Bronchial epithelial cell (primary cell): ENCODE results near the gene PTK6. TPM values are rescaled to one million over a fixed set of nuclear protein-coding genes. Genes with fewer than 3 reads are reported as not detected.

ENCODE experiments used
- DNase-seq: peaks from one replicate; pipeline ENCODE4 v3.0.0-alpha.2; 2010; ENCODE audit warnings: low read depth
- FAIRE-seq: peaks from 2 replicates; lab custom pipeline; 2011; peaks lifted over from hg19 to GRCh38; lab: Jason Lieb, UNC
- H3K27me3 ChIP-seq: 2 replicates; pipeline ENCODE4 v1.5.1; 2011; ENCODE audit warnings: low read length; ENCODE audit not compliant: control insufficient read depth, insufficient read depth
- H3K36me3 ChIP-seq: 2 replicates; pipeline ENCODE4 v1.5.1; 2011; ENCODE audit warnings: low read length; ENCODE audit not compliant: control insufficient read depth, insufficient read depth
- H3K4me3 ChIP-seq: 2 replicates; pipeline ENCODE4 v1.5.1; 2011; ENCODE audit warnings: mild to moderate bottlenecking, low read depth, low read length, control low read depth
- CTCF ChIP-seq: IDR thresholded peaks from 2 replicates; pipeline ENCODE4 v1.5.1; 2011; ENCODE audit warnings: mild to moderate bottlenecking, moderate library complexity, low read length, control low read depth, inconsistent platforms; ENCODE audit not compliant: insufficient read depth, severe bottlenecking
- total RNA-seq: library from RNA; depleted of rRNA; stranded (reverse); fragments of >200 nt; gene quantifications from 2 replicates; pipeline ENCODE4 v1.2.1, GENCODE V29; 2014

Gene PTK6
- total RNA-seq, 1 donor from 2014 or later = 59.5 TPM

GRCh38 chr20:63491078-63491477, 46.1 kb downstream of the PTK6 start:
- DNase-seq (no peak), FAIRE-seq (no peak)
- H3K4me3 ChIP-seq = no peak overlapping the region
- H3K27me3 ChIP-seq = peaks cover 2% of the 10 kb centered on the region
- H3K36me3 ChIP-seq = no peaks in the 10 kb centered on the region
- no peak for TF ChIP-seq CTCF

GRCh38 chr20:63490416-63490815, 46.8 kb downstream of the PTK6 start:
- FAIRE-seq (no peak), DNase-seq (no peak)
- Histone ChIP-seq H3K4me3 (no peak overlapping the region), H3K36me3 (no peaks in the 10 kb centered on the region), H3K27me3 (peaks cover 2% of the 10 kb centered on the region)
- TF ChIP-seq CTCF = no peak

GRCh38 chr20:63488315-63489251, 48.6 kb downstream of the PTK6 start:
- no peak overlapping the region for H3K4me3 ChIP-seq
- no peak for TF ChIP-seq CTCF
- no peak for DNase-seq
- H3K36me3 ChIP-seq = no peaks in the 10 kb centered on the region
- no peak for FAIRE-seq
- H3K27me3 ChIP-seq = peaks cover 2% of the 10 kb centered on the region

GRCh38 chr20:63487781-63488241, 49.4 kb downstream of the PTK6 start:
- FAIRE-seq = no peak
- no peak for DNase-seq
- Histone ChIP-seq H3K4me3 (no peak overlapping the region), H3K27me3 (peaks cover 2% of the 10 kb centered on the region), H3K36me3 (no peaks in the 10 kb centered on the region)
- TF ChIP-seq CTCF = no peak

- no peak overlapping the region for H3K4me3 ChIP-seq
- H3K36me3 ChIP-seq = no peaks in the 10 kb centered on the region
- TF ChIP-seq CTCF = no peak
- DNase-seq = no peak
- peaks cover 2% of the 10 kb centered on the region for H3K27me3 ChIP-seq
- FAIRE-seq = no peak
Observed at GRCh38 chr20:63487116-63487764, 49.9 kb downstream of the PTK6 start.
